GM18498 (cell line): Measurements from ENCODE around the gene DLX1.

Source experiments
- ATAC-seq: cut with Tn5 transposase; IDR thresholded peaks from one replicate; pipeline ENCODE4 v1.9.1; 2021; ENCODE audit warnings: mild to moderate bottlenecking, moderate library complexity; ENCODE audit not compliant: unreplicated experiment

Gene DLX1

GRCh38 chr2:172086241-172087206, 1.2 kb downstream of the DLX1 start:
- ATAC-seq: peak; percentile 31

GRCh38 chr2:172087207-172087779, 2.0 kb downstream of the DLX1 start:
- ATAC-seq: no peak

DNA sequence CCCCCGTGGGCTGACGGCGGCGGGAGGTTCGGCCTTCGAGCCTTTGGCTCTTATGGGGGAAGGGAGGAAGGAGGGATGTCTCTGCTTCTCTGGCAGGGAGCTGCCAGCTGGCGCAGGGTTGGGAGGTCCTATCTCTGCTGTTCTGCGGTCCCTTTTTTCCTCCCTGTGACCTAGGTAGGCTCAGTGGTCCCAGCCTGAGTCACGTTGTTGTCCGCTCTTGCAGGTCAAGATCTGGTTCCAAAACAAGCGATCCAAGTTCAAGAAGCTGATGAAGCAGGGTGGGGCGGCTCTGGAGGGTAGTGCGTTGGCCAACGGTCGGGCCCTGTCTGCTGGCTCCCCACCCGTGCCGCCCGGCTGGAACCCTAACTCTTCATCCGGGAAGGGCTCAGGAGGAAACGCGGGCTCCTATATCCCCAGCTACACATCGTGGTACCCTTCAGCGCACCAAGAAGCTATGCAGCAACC, 2.5 kb downstream of the DLX1 start:
- no peak for ATAC-seq

GRCh38 chr2:172088245-172089004, 3.1 kb downstream of the DLX1 start:
- no peak for ATAC-seq

GRCh38 chr2:172089005-172089504, 3.7 kb downstream of the DLX1 start:
- ATAC-seq: no peak

- no peak for ATAC-seq
Observed at GRCh38 chr2:172089633-172090032, 4.3 kb downstream of the DLX1 start.

DNA sequence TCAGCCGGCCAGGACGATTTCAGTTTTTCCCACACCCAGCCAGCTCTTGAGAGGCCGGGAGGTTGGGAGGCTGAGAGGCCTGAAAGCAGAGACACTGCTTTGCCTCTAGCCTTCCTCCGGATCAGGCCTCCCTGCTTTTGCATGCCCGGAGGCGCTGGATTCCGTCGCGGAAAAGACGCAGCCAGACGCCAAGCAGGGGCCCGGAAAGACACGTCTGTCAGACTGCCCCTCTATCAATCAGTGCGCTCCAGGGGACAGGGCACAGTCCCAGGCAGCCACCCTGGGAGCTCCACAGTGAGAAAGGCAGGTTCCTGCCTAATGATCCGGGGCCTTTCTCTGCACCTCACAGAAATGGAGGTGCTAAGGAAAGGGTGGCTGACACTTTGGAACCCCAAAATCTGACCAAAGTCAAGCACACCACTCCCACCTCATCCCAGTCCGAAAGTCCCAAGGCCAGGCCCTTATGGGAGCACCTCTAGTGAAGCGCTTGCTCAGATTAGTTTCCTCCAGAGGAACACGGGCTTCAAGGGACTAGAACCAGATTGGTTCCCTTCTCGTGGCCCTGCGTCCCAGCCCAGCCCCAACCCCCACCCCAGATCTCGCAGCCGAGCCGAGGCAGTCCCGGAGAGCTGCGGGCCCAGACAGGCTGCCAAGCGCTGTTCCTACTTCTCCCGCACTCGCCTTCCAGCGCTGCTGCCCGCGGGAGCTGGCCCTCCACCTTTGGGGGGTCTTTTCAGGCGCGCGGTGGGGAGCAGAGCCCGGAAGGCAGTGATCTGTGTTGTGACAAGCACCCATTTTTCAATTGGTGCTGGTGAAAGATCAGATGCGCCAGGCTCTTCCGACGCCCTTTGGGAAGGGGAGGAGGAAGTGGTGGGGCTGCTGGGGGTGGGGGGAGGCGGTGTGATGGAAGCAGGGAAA, 5.0 kb downstream of the DLX1 start:
- ATAC-seq: no peak

DNA sequence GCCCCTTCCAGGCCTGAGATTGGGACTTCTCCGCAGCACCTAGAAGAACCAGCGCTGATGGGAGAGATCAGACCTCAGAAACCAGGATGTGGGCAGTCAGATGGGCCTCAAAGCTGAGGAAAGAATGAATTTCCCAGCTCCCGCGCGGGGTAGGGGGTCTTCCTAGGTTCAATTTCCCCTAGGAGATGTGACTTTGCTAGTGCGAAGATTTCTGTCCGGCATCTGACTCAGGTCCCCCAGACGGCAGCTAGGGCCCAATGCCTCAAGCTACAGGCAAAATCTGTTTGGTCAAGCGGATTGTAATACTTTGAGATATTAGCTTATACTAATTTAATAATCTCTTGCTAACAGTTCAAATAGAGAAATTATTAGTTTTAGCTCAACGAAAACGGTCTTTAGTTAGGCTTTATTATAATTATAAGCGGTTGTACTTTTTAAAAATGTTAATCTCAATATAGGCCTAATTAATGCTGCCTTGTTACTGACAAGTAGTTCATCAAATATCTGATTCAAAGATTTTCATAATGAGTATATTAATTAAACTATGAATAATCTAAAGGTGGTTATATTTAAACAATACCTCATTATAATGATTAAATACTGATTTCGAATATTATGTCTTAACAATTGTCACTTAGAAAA, 5.8 kb downstream of the DLX1 start:
- no peak for ATAC-seq

- ATAC-seq: no peak
Observed at GRCh38 chr2:172091761-172092566, 6.7 kb downstream of the DLX1 start.

DNA sequence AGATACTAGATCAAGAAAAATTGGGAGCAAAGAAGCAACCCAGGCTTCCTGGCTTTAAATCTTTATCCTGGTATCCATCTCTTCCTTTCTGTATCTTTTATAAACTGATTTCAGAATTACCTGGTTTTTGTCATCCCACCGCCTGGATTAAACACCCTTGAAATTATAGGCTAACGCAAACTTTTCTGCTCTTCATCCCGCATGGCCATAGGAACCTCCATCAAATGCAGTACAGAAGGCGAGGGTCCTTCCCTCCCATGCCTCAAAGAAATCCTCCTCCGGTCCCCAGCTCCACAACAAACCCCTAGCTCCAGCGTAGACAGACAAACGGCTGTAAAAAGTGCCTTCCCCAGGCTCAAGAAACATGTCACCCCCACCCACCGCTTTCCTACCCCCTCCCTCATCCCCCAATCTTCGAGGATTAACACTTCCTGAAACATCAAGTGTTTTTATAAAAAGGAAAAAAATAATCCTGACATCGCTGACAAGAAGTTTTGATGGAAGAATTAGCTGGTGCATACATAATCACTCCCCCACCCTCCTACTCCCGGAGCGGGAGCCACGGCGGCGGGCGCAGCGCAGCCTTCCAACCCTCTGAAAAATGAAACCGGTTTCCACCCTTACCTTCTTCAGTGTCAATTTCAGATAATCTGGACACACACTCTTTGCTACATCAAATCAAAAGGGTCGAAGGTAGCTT, 7.6 kb downstream of the DLX1 start:
- no peak for ATAC-seq

DNA sequence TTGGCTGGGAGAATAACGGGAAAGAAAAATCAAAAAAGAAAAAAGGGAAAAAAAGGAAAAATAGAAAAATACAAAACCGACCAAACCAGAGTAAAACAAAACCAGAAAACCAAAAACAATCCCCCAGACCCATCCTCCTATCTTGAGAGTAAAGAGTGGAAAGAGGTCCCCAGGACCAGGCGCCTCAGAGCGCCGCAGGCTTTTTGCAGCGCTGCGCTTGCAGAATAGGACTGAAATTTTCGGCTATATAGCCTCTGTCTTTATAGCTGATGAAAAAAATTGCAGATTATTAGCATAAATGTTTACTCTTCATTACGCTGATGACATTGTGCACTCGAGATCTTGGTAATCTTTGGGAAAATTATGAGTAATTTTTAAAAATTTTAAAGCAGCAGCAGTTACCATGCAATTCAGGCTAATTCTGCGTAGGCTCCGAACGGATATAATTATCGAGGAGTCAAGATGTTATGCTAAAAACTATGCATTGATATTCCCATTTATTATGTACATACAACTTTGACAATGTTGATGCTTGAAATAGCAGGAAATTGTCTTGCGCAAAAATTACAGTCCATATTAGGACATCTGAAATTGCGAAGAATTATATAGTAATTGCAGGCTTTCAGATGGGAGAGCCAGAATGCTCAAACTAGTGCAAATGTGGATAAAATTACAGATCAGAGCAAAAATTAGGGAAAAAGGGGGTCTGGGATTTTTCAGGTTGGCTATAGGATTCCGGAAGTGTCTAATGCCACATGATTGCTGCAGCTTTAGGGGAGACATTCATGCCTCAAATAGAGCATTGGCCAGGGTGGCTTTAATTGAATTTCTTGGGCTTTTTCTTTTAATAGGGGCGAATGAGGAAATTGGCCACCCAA, 8.3 kb downstream of the DLX1 start:
- no peak for ATAC-seq

DNA sequence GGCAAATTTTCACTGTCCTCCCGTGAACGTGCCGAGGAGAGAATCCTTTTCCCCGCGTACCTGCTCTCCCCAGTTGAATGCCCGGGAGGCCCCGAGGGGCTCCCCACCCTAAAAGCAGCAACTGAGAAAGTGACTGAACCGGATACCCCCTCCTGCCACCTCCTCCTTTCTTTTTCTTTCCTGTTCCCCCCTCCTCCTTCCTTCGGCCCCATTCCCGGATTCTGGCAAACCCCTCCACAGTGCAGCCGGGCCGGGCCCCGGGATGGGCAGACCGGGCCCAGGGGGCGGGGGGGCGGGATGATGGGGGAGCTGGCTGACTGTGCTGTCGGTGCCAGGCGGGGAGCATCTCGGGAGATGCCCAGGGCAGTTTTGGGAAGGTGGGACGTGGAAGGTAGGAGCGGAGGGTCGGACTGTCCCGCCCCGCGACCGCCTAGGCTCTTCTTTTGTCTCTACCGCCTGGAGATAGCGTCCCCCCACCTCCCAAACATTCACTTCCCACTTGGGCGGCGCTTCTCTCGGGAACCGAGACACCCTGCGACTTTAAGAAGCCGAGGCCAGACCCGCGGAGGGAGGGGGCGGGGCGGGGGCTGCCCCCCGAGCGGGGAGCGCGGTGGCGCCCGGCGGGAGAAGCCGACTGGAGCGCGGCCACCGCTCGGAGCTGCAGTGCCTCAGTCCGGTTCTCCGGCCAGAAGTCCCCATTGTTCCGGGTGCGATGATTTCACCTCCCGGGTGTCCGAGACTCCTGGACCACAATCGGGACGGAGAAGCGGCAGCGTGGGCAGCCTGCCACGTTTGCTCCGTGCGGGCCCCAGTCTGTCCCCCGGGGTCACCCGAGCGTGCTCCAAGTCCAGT, 9.2 kb downstream of the DLX1 start:
- no peak for ATAC-seq

- no peak for ATAC-seq
Observed at GRCh38 chr2:172095146-172095904, 10.0 kb downstream of the DLX1 start.

DNA sequence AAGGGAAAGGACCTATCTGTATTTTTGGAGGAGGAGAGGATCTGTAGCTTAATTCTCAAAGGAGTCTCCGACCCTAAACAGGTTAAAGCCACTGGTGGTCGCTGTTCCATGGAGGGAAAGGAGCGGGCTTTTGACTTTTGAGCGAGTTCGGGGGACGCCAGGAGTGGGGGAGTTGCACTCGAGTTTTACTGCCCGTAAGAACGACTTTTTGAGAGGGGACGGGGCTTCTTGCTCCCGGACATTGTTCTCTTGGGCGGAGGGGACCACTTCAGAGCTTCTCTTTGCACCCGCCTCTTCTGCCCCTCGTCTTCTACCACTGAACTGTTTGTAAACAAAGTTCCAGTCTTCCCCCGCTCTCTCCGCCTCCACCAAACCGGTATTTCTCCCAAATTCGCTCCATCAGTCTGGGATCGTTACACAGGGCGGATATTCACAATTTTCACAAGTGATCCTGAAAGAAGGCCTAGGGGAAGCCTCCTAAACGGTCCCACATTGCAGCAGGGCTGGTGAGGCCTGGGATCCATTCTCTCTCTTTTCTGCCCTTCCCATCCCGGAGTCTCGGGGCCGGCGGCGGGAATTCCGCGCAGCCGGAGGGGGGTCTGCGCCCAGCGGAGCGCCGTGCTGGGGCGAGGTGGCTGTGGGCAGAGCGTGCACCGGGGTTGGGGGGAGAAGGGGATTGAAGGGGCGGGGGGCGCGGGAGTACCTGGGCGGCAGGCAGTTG, 10.8 kb downstream of the DLX1 start:
- ATAC-seq: no peak
